Left ventricle myocardium inferior (tissue), 1 donor: ENCODE results near the gene PTGIR. TPM values are rescaled to one million over a fixed set of nuclear protein-coding genes. Genes with fewer than 3 reads are reported as not detected.
"Not testable (repeated sequence)": the region's sequence is repeated elsewhere in the genome, so short reads cannot be mapped to it uniquely, and the experiment has no call there.

Source experiments
- DNase-seq: peaks from one replicate; pipeline ENCODE4 v3.0.0-alpha.2; 2020
- H3K27ac ChIP-seq: fragments of 200-600 bp; replicated peaks from 2 replicates; pipeline ENCODE4 v1.8.0; 2021
- H3K27me3 ChIP-seq: fragments of 200-600 bp; 2 replicates; pipeline ENCODE4 v1.8.0; 2021; ENCODE audit warnings: low read depth
- H3K36me3 ChIP-seq: fragments of 200-600 bp; 2 replicates; pipeline ENCODE4 v1.8.0; 2021
- H3K4me1 ChIP-seq: fragments of 200-600 bp; 2 replicates; pipeline ENCODE4 v1.8.0; 2021
- H3K4me3 ChIP-seq: fragments of 200-600 bp; 2 replicates; pipeline ENCODE4 v1.8.0; 2021; ENCODE audit warnings: mild to moderate bottlenecking, moderate library complexity
- H3K9me3 ChIP-seq: fragments of 200-600 bp; replicated peaks from 2 replicates; pipeline ENCODE4 v1.8.0; 2021
- intact Hi-C: fragments of 100-400 bp; cut with micrococcal nuclease; formaldehyde crosslinking; loops from one replicate; pipeline ENCODE4 v1.11.0; 2022
- total RNA-seq: library from RNA; stranded (reverse); fragmentation: NEBNext Ultra II Directional; extraction: Animal tissue kit (Norgen Biotek cat#: 25700); gene quantifications from one replicate; pipeline ENCODE4 v1.2.1, GENCODE V29; 2021
- TF ChIP-seq, protein P1 (sequence below): fragments of 200-600 bp; IDR thresholded peaks from 2 replicates; pipeline ENCODE4 v1.8.0; 2021; ENCODE audit warnings: antibody characterized with exemption, mild to moderate bottlenecking, borderline replicate concordance
- donor health status: DM: no; HTN: yes; CAD: no; lungs with severe emphysema.

Gene PTGIR
- total RNA-seq, 1 donor from 2014 or later = 3.7 TPM

DNA sequence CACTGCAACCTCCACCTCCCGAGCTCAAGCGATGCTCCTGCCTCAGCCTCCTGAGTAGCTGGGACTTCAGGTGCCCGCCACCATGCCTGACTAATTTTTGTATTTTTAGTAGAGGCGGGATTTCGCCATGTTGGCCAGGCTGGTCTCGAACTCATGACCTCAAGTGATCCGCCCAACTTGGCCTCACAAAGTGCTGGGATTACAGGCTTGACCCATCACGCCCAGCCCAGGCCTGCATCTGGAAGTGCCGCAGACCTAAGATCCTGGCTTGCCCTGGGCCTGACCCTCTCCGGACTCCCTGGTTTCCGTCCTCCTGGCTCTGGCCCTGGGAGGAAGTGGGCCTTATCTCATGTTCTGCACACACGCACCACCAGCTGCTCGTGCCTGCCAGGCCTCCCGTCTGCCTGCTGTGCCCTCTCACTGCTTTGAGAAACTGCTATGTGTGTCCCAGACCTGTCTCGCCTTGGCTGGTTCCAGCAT lies 4.7 kb upstream of the PTGIR start:
- H3K9me3 ChIP-seq = no peaks in the 10 kb centered on the region
- peaks cover 19% of the 10 kb centered on the region for H3K27me3 ChIP-seq
- no peak for DNase-seq
- TF ChIP-seq, protein P1, sequence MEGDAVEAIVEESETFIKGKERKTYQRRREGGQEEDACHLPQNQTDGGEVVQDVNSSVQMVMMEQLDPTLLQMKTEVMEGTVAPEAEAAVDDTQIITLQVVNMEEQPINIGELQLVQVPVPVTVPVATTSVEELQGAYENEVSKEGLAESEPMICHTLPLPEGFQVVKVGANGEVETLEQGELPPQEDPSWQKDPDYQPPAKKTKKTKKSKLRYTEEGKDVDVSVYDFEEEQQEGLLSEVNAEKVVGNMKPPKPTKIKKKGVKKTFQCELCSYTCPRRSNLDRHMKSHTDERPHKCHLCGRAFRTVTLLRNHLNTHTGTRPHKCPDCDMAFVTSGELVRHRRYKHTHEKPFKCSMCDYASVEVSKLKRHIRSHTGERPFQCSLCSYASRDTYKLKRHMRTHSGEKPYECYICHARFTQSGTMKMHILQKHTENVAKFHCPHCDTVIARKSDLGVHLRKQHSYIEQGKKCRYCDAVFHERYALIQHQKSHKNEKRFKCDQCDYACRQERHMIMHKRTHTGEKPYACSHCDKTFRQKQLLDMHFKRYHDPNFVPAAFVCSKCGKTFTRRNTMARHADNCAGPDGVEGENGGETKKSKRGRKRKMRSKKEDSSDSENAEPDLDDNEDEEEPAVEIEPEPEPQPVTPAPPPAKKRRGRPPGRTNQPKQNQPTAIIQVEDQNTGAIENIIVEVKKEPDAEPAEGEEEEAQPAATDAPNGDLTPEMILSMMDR = no peak
- H3K36me3 ChIP-seq = no peaks in the 10 kb centered on the region
- peak overlapping the region; percentile 66 for H3K27ac ChIP-seq
- H3K4me3 ChIP-seq = no peak overlapping the region
- intact Hi-C loops = no loop called here
- H3K4me1 ChIP-seq = peaks cover 53% of the 10 kb centered on the region

DNA sequence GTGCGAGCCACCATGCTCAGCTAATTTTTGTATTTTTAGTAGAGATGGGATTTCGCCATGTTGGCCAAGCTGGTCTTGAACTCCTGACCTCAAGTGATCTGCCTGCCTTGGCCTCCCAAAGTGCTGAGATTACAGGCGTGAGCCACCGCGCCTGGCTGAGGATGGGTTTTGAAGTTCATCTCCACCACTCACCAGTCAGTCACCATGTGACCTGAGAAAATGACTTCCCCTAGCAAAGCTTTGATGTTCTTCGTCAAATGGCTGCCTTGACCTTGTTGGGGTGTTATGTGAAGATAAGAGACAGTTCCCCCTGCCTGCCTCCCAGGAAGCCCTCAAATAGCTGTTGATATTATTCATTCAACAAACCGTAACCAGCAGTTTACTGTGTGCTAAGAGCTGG lies 4.1 kb upstream of the PTGIR start:
- peaks cover 58% of the 10 kb centered on the region for H3K4me1 ChIP-seq
- intact Hi-C loops = not testable (repeated sequence)
- peaks cover 14% of the 10 kb centered on the region for H3K27me3 ChIP-seq

DNA sequence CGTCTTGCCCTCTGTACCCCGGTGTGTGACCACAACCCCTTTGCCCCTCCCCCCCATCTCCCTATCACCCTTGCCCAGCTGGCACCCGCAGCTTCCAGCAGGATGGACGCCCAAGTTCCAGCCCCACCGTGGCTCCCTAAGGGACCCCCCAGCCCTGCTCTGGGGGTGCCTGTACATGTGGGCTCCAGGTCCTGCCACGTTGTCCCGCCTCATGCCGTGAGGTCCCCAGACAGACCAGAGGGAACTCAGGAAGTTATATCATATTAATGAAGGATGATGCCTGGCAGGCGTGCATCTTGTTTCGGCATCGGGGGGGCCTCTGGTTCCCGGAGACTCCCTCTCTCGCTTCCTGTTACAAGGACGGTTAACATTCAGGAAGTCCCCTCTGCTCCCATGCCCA lies 1.6 kb upstream of the PTGIR start:
- Histone ChIP-seq H3K36me3 (no peaks in the 10 kb centered on the region), H3K4me1 (peaks cover 69% of the 10 kb centered on the region), H3K9me3 (no peaks in the 10 kb centered on the region), H3K27ac (peak overlapping the region; percentile 85), H3K27me3 (no peaks in the 10 kb centered on the region), H3K4me3 (no peak overlapping the region)
- intact Hi-C loops = no loop called here
- TF ChIP-seq, protein P1 = no peak
- DNase-seq = no peak

More for the DNA sequence above, 4.1 kb upstream of the PTGIR start:
- not testable (repeated sequence) for DNase-seq, H3K4me3 ChIP-seq, H3K9me3 ChIP-seq, H3K36me3 ChIP-seq
- H3K27ac ChIP-seq = peak overlapping the region; percentile 66

DNA sequence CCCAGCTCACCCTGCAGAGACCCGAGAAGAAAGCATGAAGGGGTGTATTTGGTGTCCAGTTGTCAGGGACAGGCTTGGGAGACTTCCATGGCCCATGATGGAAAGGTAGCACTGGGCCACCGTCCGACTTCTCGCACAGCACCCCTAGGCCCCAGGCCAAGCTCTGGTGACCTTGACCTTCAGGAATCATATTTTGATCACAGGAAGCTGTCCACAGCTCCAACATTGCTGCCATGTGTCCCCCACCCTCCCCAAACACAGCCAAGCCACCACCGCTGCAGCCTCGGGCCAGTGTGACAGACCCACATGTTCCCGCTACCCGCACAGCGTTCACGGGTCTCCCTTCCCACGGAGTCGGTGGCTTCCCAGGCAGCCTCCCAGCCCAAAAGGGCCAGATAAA lies 842 bp upstream of the PTGIR start:
- Histone ChIP-seq H3K36me3 (no peaks in the 10 kb centered on the region), H3K27ac (peak overlapping the region; percentile 85), H3K4me3 (no peak overlapping the region), H3K27me3 (no peaks in the 10 kb centered on the region), H3K9me3 (no peaks in the 10 kb centered on the region), H3K4me1 (peaks cover 74% of the 10 kb centered on the region)
- DNase-seq = no peak
- intact Hi-C loops = no loop called here
- TF ChIP-seq, protein P1 = no peak

DNA sequence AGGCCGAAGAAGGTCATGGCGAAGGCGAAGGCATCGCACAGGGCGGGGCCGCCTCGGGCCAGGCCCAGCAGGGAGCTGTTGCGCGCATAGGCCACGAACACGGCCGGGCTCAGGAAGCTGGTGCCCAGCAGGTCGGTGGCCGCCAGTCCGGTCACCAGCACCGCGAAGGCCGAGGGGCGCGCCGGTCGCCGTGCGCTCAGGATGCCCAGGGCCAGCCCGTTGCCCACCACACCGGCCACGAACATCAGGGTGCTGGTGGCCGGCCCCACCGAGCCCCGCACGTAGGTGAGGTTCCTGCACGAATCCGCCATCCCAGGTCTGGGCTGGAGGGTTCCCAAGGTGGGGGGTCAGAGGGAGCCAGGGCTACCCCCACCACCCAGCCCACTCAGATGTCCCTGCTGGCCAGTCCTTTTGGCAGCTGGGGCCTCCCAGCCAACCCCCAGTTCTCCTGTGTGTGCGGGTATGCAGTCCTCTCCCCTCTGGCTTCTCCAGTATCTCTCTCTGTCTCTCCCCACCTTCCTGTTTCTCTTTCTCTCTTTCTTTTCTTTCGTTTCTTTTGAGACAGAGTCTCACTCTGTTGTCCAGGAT lies 880 bp downstream of the PTGIR start:
- intact Hi-C loops = no loop called here
- Histone ChIP-seq H3K27ac (peak overlapping the region; percentile 85), H3K4me1 (peaks cover 74% of the 10 kb centered on the region), H3K27me3 (no peaks in the 10 kb centered on the region), H3K9me3 (no peaks in the 10 kb centered on the region), H3K4me3 (peak overlapping the region; percentile 55), H3K36me3 (no peaks in the 10 kb centered on the region)
- TF ChIP-seq, protein P1 = no peak
- DNase-seq = no peak

DNA sequence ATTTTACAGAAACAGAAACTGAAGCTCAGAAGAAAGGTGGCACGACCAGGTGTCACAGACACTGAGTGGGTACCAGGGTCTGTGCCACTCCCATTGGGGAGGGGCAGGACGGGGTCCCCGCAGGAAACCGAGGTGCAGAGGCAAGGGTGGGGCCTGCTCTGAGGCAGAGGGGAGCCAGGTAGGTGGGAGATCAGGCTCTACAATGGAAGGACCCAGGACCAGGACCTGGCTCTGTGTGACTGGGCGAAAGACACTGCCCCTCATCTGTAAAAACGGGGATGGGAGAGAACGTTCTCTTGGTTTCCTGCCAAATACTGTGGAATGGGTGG lies 2.8 kb downstream of the PTGIR start:
- DNase-seq = no peak
- H3K27ac ChIP-seq = peak overlapping the region; percentile 85
- no peaks in the 10 kb centered on the region for H3K9me3 ChIP-seq
- TF ChIP-seq, protein P1 = no peak
- peak overlapping the region; percentile 55 for H3K4me3 ChIP-seq
- peaks cover 90% of the 10 kb centered on the region for H3K4me1 ChIP-seq
- H3K27me3 ChIP-seq = no peaks in the 10 kb centered on the region
- no peaks in the 10 kb centered on the region for H3K36me3 ChIP-seq
- intact Hi-C loops = no loop called here
